ENCODE measurements around the gene P2RY2.

P2RY2 gene

DNA sequence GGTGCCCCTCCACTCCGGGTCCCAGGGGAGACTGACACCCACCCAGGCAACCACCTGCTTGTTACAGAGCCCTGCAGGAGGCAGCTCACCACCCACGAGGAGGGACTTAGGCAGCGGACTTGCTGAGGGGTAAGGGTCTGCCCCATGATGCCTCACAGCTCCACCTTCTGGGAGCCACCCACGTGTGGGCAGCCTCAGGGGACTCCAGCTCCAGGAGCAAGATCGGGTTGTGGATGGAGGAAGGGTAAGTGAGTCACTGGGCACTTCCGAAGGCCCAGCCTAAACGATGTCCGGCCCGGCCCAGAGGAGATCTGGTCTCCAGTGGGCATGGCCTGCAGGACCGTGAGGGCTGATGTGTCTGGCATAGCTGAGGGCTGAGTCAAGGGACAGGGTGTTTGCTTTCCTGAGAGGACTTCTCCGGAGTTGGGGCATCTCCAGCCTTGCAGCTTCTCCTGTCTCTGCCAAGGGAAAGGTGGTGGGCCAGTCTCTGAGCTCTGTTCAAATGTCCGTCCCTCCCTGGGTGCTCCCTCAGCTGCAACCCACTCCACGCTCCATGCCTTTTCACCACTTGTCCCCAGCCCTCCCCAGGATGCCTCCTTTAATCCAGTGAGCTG, 32.3 kb upstream of the P2RY2 start:
- DNase-seq: no peak
- TF ChIP-seq EZH2 (optimal IDR thresholded peaks at IDR 0.05; ENCODE audit: low read depth, low read length): no peak
- TF ChIP-seq, protein P1, sequence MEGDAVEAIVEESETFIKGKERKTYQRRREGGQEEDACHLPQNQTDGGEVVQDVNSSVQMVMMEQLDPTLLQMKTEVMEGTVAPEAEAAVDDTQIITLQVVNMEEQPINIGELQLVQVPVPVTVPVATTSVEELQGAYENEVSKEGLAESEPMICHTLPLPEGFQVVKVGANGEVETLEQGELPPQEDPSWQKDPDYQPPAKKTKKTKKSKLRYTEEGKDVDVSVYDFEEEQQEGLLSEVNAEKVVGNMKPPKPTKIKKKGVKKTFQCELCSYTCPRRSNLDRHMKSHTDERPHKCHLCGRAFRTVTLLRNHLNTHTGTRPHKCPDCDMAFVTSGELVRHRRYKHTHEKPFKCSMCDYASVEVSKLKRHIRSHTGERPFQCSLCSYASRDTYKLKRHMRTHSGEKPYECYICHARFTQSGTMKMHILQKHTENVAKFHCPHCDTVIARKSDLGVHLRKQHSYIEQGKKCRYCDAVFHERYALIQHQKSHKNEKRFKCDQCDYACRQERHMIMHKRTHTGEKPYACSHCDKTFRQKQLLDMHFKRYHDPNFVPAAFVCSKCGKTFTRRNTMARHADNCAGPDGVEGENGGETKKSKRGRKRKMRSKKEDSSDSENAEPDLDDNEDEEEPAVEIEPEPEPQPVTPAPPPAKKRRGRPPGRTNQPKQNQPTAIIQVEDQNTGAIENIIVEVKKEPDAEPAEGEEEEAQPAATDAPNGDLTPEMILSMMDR (IDR thresholded peaks at IDR 0.05; ENCODE audit: low read length): no peak
- Histone ChIP-seq H4K20me1 (ENCODE audit: insufficient read depth, low read length) (no peaks in the 10 kb centered on the region), H2AFZ (ENCODE audit: low read length) (no peak overlapping the region), H3K79me2 (ENCODE audit: low read length) (no peaks in the 10 kb centered on the region), H3K9me2 (replicated peaks; ENCODE audit: insufficient read depth, low read length) (no peaks in the 10 kb centered on the region), H3K36me3 (replicated peaks; ENCODE audit: insufficient read depth, low read length) (no peaks in the 10 kb centered on the region), H3K4me3 (ENCODE audit: low read length) (no peak overlapping the region), H3K4me2 (ENCODE audit: low read depth, low read length) (no peak overlapping the region), H3F3A (ENCODE audit: insufficient read depth, low read length) (no peaks in the 10 kb centered on the region), H3K27ac (ENCODE audit: low read length) (no peak overlapping the region), H3K27me3 (replicated peaks; ENCODE audit: insufficient read depth, low read length) (no peaks in the 10 kb centered on the region), H3K9ac (ENCODE audit: low read length) (no peak overlapping the region), H3K9me3 (replicated peaks; ENCODE audit: insufficient read depth, low read length) (no peaks in the 10 kb centered on the region), H3K4me1 (ENCODE audit: low read length) (no peaks in the 10 kb centered on the region)

DNA sequence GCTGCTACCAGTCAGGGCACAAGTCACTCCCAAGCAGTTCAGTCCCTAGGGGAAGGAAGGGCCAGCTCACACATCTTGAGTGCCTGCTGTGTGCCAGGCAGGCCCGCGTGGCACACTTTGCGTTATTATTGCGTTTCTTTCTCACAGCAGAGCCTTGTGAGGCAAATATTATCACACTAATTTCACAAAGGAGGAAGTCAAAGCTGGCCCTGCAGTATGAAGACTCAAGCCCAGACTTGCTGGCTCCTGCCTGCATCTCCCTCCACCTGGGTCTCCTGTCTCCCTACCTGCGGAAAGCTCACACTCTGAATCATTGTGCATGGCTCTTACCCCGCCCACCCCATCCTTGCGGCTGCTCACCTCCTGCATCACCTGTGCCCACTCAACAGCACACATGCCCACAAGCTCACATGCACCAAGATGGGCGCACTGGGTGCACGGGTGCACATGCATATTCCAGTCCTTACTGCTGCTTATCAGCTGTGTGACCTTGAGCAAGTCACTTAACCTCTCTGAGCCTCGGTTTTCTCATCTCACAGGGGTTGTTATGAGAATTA, 31.7 kb upstream of the P2RY2 start:
- Histone ChIP-seq H3K27ac (ENCODE audit: low read length) (no peak overlapping the region), H3K9ac (ENCODE audit: low read length) (no peak overlapping the region), H3K36me3 (replicated peaks; ENCODE audit: insufficient read depth, low read length) (no peaks in the 10 kb centered on the region), H3F3A (ENCODE audit: insufficient read depth, low read length) (no peaks in the 10 kb centered on the region), H3K9me2 (replicated peaks; ENCODE audit: insufficient read depth, low read length) (no peaks in the 10 kb centered on the region), H3K79me2 (ENCODE audit: low read length) (no peaks in the 10 kb centered on the region), H3K4me3 (ENCODE audit: low read length) (no peak overlapping the region), H2AFZ (ENCODE audit: low read length) (no peak overlapping the region), H3K27me3 (replicated peaks; ENCODE audit: insufficient read depth, low read length) (no peaks in the 10 kb centered on the region), H3K4me2 (ENCODE audit: low read depth, low read length) (no peak overlapping the region), H3K9me3 (replicated peaks; ENCODE audit: insufficient read depth, low read length) (no peaks in the 10 kb centered on the region), H4K20me1 (ENCODE audit: insufficient read depth, low read length) (no peaks in the 10 kb centered on the region), H3K4me1 (ENCODE audit: low read length) (no peaks in the 10 kb centered on the region)
- TF ChIP-seq EZH2phosphoT487 (IDR thresholded peaks at IDR 0.05; ENCODE audit: low read length): no peak
- no peak for TF ChIP-seq EZH2 (optimal IDR thresholded peaks at IDR 0.05; ENCODE audit: low read depth, low read length)
- TF ChIP-seq, protein P1 (IDR thresholded peaks at IDR 0.05; ENCODE audit: low read length): no peak
- DNase-seq: no peak

DNA sequence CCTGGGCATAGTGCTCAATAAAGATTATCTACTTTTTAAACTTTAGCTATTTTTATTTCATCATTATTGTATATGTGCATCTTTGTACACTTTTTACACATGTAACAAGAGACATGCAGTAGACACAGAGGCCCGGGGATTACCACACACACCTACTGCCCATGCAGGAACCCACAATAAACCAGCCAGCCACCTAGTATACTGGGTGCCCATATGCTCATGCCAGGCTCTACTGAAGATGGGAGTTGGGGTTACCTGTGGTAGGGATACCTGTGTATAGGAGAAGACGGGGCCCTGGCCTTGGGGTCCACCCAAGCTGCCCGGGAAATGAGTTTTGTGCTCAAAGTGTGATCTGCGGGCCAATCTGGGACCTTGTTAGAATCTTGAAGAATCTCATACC, 31.2 kb upstream of the P2RY2 start:
- H3K27ac ChIP-seq (ENCODE audit: low read length): no peak overlapping the region
- no peak overlapping the region for H3K4me2 ChIP-seq (ENCODE audit: low read depth, low read length)
- no peak for DNase-seq
- TF ChIP-seq EZH2 (optimal IDR thresholded peaks at IDR 0.05; ENCODE audit: low read depth, low read length) (no peak), EZH2phosphoT487 (IDR thresholded peaks at IDR 0.05; ENCODE audit: low read length) (no peak)
- TF ChIP-seq, protein P1 (IDR thresholded peaks at IDR 0.05; ENCODE audit: low read length): no peak
- no peak overlapping the region for H3K9ac ChIP-seq (ENCODE audit: low read length)
- no peaks in the 10 kb centered on the region for H3K27me3 ChIP-seq (replicated peaks; ENCODE audit: insufficient read depth, low read length)
- no peaks in the 10 kb centered on the region for H3K79me2 ChIP-seq (ENCODE audit: low read length)
- H4K20me1 ChIP-seq (ENCODE audit: insufficient read depth, low read length): no peaks in the 10 kb centered on the region
- no peaks in the 10 kb centered on the region for H3K36me3 ChIP-seq (replicated peaks; ENCODE audit: insufficient read depth, low read length)
- no peaks in the 10 kb centered on the region for H3K4me1 ChIP-seq (ENCODE audit: low read length)
- no peaks in the 10 kb centered on the region for H3F3A ChIP-seq (ENCODE audit: insufficient read depth, low read length)
- H3K9me2 ChIP-seq (replicated peaks; ENCODE audit: insufficient read depth, low read length): no peaks in the 10 kb centered on the region
- no peaks in the 10 kb centered on the region for H3K9me3 ChIP-seq (replicated peaks; ENCODE audit: insufficient read depth, low read length)
- H2AFZ ChIP-seq (ENCODE audit: low read length): no peak overlapping the region
- H3K4me3 ChIP-seq (ENCODE audit: low read length): no peak overlapping the region
